H7 (cell line): Measurements from ENCODE around the gene CCDC171. TPM values are rescaled to one million over a fixed set of nuclear protein-coding genes. Genes with fewer than 3 reads are reported as not detected.

Source experiments
- DNase-seq: peaks from one replicate; pipeline ENCODE4 v3.0.0; 2012
- H3K27me3 ChIP-seq: 2 replicates; pipeline ENCODE4 v1.6.0; 2011; ENCODE audit warnings: mild to moderate bottlenecking, low read length; ENCODE audit not compliant: control insufficient read depth, insufficient read depth
- H3K36me3 ChIP-seq: replicated peaks from 2 replicates; pipeline ENCODE4 v1.5.1; 2011; ENCODE audit warnings: low read length; ENCODE audit not compliant: control insufficient read depth, insufficient read depth
- H3K4me3 ChIP-seq: 2 replicates; pipeline ENCODE4 v1.5.1; 2011; ENCODE audit warnings: low read depth, mild to moderate bottlenecking, control low read depth, low read length, moderate library complexity; ENCODE audit not compliant: insufficient read depth
- total RNA-seq: library from RNA; depleted of rRNA; stranded (reverse); fragments of >200 nt; shearing (Covaris generic); gene quantifications from 2 replicates; pipeline ENCODE4 v1.2.3, GENCODE V29; 2014

CCDC171 gene
- total RNA-seq, 1 experiment from 2014 or later, result 1.1 TPM

GRCh38 chr9:15967068-15967467, 414.2 kb downstream of the CCDC171 start:
- no peak for DNase-seq
- no peaks in the 10 kb centered on the region for H3K36me3 ChIP-seq
- no peaks in the 10 kb centered on the region for H3K27me3 ChIP-seq
- H3K4me3 ChIP-seq, result no peak overlapping the region

DNA sequence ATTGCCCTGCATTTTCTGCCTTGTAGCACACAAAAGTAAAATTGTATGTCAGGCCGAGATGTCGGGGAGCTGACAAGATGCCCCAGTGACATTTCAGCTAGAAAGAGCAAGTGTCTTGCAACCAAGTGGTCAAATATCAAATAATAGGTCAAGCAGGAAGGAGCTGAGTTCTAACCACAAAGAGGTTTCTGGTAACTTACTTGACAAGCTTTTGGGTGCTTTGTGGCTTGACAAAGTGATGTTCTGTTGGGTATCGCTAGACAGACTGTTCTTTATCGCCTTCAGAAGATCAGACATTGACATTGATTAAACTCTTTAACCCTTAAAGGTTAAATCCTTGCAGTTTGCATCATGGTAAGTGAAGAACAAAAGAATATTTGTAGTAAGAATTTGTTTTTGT, 419.9 kb downstream of the CCDC171 start:
- H3K36me3 ChIP-seq, result no peaks in the 10 kb centered on the region
- no peak overlapping the region for H3K4me3 ChIP-seq
- H3K27me3 ChIP-seq, result no peaks in the 10 kb centered on the region
- DNase-seq, result no peak

- DNase-seq, result no peak
- Histone ChIP-seq H3K4me3 (no peak overlapping the region), H3K27me3 (no peaks in the 10 kb centered on the region), H3K36me3 (no peaks in the 10 kb centered on the region)
Observed at GRCh38 chr9:15975101-15975778, 422.4 kb downstream of the CCDC171 start.

GRCh38 chr9:15977438-15977837, 424.6 kb downstream of the CCDC171 start:
- Histone ChIP-seq H3K36me3 (no peaks in the 10 kb centered on the region), H3K4me3 (no peak overlapping the region), H3K27me3 (no peaks in the 10 kb centered on the region)
- DNase-seq, result no peak

GRCh38 chr9:15982182-15982581, 429.3 kb downstream of the CCDC171 start:
- no peaks in the 10 kb centered on the region for H3K27me3 ChIP-seq
- DNase-seq, result no peak

GRCh38 chr9:15999422-16000339, 446.8 kb downstream of the CCDC171 start:
- Histone ChIP-seq H3K36me3 (no peaks in the 10 kb centered on the region), H3K27me3 (no peaks in the 10 kb centered on the region), H3K4me3 (no peak overlapping the region)
- DNase-seq, result no peak

More at GRCh38 chr9:15982182-15982581, 429.3 kb downstream of the CCDC171 start:
- Histone ChIP-seq H3K4me3 (no peak overlapping the region), H3K36me3 (no peaks in the 10 kb centered on the region)

DNA sequence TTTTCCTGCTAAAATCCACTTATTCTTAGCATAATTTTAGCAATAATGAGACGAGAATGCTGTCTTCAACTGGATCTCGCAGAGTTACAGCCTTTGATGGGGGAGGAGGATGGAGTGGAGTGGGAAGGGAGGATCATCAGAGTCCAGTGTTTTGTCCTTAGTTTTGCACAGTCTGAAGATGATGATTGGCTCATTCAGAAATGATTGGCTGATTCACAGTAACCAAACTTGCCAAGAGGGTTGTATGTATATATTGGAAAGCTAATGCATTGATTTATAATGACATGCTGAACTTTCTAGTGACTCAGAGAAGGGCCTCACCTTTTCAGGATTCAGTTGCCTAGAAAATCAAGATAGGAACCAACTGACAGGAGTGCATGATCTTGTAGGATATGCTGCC, 448.0 kb downstream of the CCDC171 start:
- no peaks in the 10 kb centered on the region for H3K27me3 ChIP-seq
- H3K36me3 ChIP-seq, result no peaks in the 10 kb centered on the region
- DNase-seq, result no peak
- no peak overlapping the region for H3K4me3 ChIP-seq

DNA sequence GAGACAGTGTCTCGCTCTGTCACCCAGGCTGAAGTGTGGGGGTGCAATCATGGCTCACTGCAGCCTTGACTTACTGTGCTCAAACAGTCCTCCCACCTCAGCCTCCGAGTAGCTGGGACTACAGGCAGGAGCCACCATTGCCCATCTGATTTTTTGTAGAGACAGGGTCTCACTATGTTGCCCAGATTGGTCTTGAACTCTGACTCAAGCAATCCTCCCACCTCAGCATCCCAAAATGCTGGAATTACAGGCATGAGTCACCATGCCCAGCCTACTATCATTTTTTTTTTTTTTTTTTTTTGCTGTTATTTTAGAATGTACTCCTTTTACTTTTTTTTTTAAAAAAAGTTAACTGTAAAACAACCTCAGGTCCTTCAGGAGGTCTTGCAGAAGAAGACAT, 449.0 kb downstream of the CCDC171 start:
- Histone ChIP-seq H3K4me3 (no peak overlapping the region), H3K36me3 (no peaks in the 10 kb centered on the region), H3K27me3 (no peaks in the 10 kb centered on the region)
- DNase-seq, result no peak

GRCh38 chr9:16002816-16003215, 450.0 kb downstream of the CCDC171 start:
- H3K27me3 ChIP-seq, result no peaks in the 10 kb centered on the region
- no peak for DNase-seq

DNA sequence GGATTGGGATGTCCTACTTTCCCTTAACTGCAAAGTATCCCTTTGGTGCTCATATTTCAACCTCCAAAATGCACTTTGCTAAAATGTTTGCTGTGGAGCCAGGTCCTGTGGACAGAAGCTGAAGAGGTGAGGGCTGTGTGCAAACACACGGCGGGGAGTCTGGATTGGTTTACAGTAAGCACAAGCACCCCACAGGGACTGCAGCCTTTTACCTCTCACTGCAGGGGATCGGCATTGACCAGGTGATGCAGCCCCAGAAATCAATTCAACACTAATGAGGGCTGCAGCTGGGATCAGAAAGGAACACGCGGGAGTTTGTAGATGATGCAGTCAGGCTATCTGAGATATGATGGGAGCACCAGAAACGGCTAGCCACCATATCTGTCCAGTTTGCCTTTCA, 450.9 kb downstream of the CCDC171 start:
- Histone ChIP-seq H3K4me3 (no peak overlapping the region), H3K36me3 (no peaks in the 10 kb centered on the region), H3K27me3 (no peaks in the 10 kb centered on the region)
- DNase-seq, result no peak

More at GRCh38 chr9:16002816-16003215, 450.0 kb downstream of the CCDC171 start:
- Histone ChIP-seq H3K4me3 (no peak overlapping the region), H3K36me3 (no peaks in the 10 kb centered on the region)

GRCh38 chr9:16004613-16005012, 451.8 kb downstream of the CCDC171 start:
- Histone ChIP-seq H3K36me3 (no peaks in the 10 kb centered on the region), H3K4me3 (no peak overlapping the region), H3K27me3 (no peaks in the 10 kb centered on the region)
- no peak for DNase-seq

GRCh38 chr9:16010221-16010620, 457.4 kb downstream of the CCDC171 start:
- no peak overlapping the region for H3K4me3 ChIP-seq
- no peaks in the 10 kb centered on the region for H3K36me3 ChIP-seq
- H3K27me3 ChIP-seq, result no peaks in the 10 kb centered on the region

GRCh38 chr9:16012621-16013020, 459.8 kb downstream of the CCDC171 start:
- Histone ChIP-seq H3K36me3 (no peaks in the 10 kb centered on the region), H3K27me3 (no peaks in the 10 kb centered on the region), H3K4me3 (no peak overlapping the region)
- no peak for DNase-seq

More at GRCh38 chr9:16010221-16010620, 457.4 kb downstream of the CCDC171 start:
- no peak for DNase-seq

GRCh38 chr9:16013366-16013765, 460.5 kb downstream of the CCDC171 start:
- no peaks in the 10 kb centered on the region for H3K27me3 ChIP-seq
- no peak overlapping the region for H3K4me3 ChIP-seq
- H3K36me3 ChIP-seq, result no peaks in the 10 kb centered on the region
- no peak for DNase-seq

DNA sequence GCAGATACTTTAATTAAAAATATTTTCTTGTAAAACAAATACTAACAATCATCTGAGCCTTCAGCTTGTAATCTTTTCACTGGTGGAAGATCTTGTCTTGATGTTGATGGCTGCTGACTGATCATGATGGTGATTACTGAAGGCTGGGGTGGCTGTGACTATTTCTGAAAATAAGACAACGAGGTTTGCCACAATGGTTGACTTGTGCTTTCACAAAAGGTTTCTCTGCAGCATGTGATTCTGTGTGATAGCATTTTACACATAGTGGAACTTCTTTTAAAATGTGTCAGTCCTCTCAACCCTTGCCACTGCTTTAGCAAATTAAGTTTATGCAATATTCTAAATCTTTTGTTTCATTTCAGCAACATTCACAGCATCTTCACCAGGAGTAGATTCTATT, 461.0 kb downstream of the CCDC171 start:
- no peak overlapping the region for H3K4me3 ChIP-seq
- no peaks in the 10 kb centered on the region for H3K27me3 ChIP-seq
- DNase-seq, result no peak
- no peaks in the 10 kb centered on the region for H3K36me3 ChIP-seq
